Vagina (tissue), 2 donors: ENCODE measurements around the gene FOXN3.

Source experiments
- POLR2A ChIP-seq, 2 donors: fragments of 450-650 bp; IDR thresholded peaks; one replicate each; pipeline ENCODE4 v1.6.1; 2017; ENCODE audit warnings: antibody characterized with exemption in 2 of 2, mild to moderate bottlenecking in 2 of 2, moderate library complexity in 2 of 2
- POLR2AphosphoS5 ChIP-seq, 2 donors: sonication (generic); formaldehyde crosslinking; IDR thresholded peaks; one replicate each; pipeline ENCODE4 v1.9.0; 2017; ENCODE audit warnings: antibody characterized with exemption in 2 of 2, mild to moderate bottlenecking in 2 of 2, low read depth in 1 of 2; ENCODE audit not compliant: insufficient read depth in 1 of 2
- TF ChIP-seq, protein P1 (sequence below), 3 experiments: fragments of 450-650 bp in 2 of 3; fragments of 200-600 bp in 1 of 3; sonication (generic) in 1 of 3; IDR thresholded peaks; one replicate each; pipeline ENCODE4 v1.5.1; 2017 to 2019; ENCODE audit warnings: antibody characterized with exemption in 3 of 3, mild to moderate bottlenecking in 2 of 3, moderate library complexity in 2 of 3

GRCh38 chr14:89236851-89237250, 180.2 kb downstream of the FOXN3 start:
- TF ChIP-seq, protein P1, sequence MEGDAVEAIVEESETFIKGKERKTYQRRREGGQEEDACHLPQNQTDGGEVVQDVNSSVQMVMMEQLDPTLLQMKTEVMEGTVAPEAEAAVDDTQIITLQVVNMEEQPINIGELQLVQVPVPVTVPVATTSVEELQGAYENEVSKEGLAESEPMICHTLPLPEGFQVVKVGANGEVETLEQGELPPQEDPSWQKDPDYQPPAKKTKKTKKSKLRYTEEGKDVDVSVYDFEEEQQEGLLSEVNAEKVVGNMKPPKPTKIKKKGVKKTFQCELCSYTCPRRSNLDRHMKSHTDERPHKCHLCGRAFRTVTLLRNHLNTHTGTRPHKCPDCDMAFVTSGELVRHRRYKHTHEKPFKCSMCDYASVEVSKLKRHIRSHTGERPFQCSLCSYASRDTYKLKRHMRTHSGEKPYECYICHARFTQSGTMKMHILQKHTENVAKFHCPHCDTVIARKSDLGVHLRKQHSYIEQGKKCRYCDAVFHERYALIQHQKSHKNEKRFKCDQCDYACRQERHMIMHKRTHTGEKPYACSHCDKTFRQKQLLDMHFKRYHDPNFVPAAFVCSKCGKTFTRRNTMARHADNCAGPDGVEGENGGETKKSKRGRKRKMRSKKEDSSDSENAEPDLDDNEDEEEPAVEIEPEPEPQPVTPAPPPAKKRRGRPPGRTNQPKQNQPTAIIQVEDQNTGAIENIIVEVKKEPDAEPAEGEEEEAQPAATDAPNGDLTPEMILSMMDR (IDR thresholded peaks at IDR 0.05), result no peak
- TF ChIP-seq POLR2AphosphoS5 (IDR thresholded peaks at IDR 0.05; ENCODE audit: insufficient read depth in 1 of 2, low read depth in 1 of 2) (no peak), POLR2A (IDR thresholded peaks at IDR 0.05) (no peak)
